NCI-H2081 (cell line): Measurements from ENCODE around the gene FDX1.
A peak's percentile ranks its signal among the peaks of the same experiment; 100 is the strongest.

Source experiments
- DNase-seq, 2 experiments: peaks; one replicate each; lab custom pipeline; 2025; lab: John Stamatoyannopoulos, UW

Gene FDX1

GRCh38 chr11:110508786-110509185 lies 79.0 kb downstream of the FDX1 start:
- no peak for DNase-seq

GRCh38 chr11:110509472-110509871 lies 79.7 kb downstream of the FDX1 start:
- peak in 1 of 2 experiments; percentile 40 for DNase-seq

GRCh38 chr11:110512026-110512425 lies 82.3 kb downstream of the FDX1 start:
- no peak for DNase-seq

- no peak for DNase-seq
Measured at GRCh38 chr11:110513259-110513801, 83.6 kb downstream of the FDX1 start.

GRCh38 chr11:110513846-110514437 lies 84.2 kb downstream of the FDX1 start:
- DNase-seq, result no peak
